GM19372 (cell line): ENCODE results near the gene ANKIB1.
"Not testable (repeated sequence)": the region's sequence is repeated elsewhere in the genome, so short reads cannot be mapped to it uniquely, and the experiment has no call there.

ENCODE experiments used
- ATAC-seq: cut with Tn5 transposase; IDR thresholded peaks from one replicate; pipeline ENCODE4 v1.9.1; 2021; ENCODE audit warnings: mild to moderate bottlenecking, low read depth, moderate library complexity; ENCODE audit not compliant: unreplicated experiment

ANKIB1 gene

GRCh38 chr7:92245487-92246359 lies at the start of gene ANKIB1, which contains the start of gene KRIT1:
Gene ANKIB1 (plus strand): TSS chr7:92245974. CDS start chr7:92294979, 49,005 bp downstream.
Gene KRIT1 (minus strand): TSS chr7:92245914. CDS start chr7:92242135, 3,779 bp downstream.
- peak; percentile 75 for ATAC-seq

- no peak for ATAC-seq
Observed at GRCh38 chr7:92200791-92201190, 45.0 kb upstream of the ANKIB1 start.

GRCh38 chr7:92205987-92206386 lies 39.8 kb upstream of the ANKIB1 start:
- ATAC-seq = no peak

GRCh38 chr7:92206672-92207071 lies 39.1 kb upstream of the ANKIB1 start:
- ATAC-seq = no peak

- no peak for ATAC-seq
Observed at GRCh38 chr7:92221766-92222165, 24.0 kb upstream of the ANKIB1 start.

GRCh38 chr7:92226981-92227380 lies 18.8 kb upstream of the ANKIB1 start:
- ATAC-seq = no peak

GRCh38 chr7:92228100-92228499 lies 17.7 kb upstream of the ANKIB1 start:
- no peak for ATAC-seq

GRCh38 chr7:92228742-92229141 lies 17.0 kb upstream of the ANKIB1 start:
- no peak for ATAC-seq

GRCh38 chr7:92230547-92230946 lies 15.2 kb upstream of the ANKIB1 start:
- no peak for ATAC-seq

GRCh38 chr7:92242972-92243371 lies 2.8 kb upstream of the ANKIB1 start:
- ATAC-seq = no peak

GRCh38 chr7:92244808-92245486 lies 827 bp upstream of the ANKIB1 start:
- ATAC-seq = peak; percentile 4

GRCh38 chr7:92246360-92247101 lies 757 bp downstream of the ANKIB1 start:
- peak; percentile 19 for ATAC-seq

- no peak for ATAC-seq
Observed at GRCh38 chr7:92250603-92251002, 4.8 kb downstream of the ANKIB1 start.

- no peak for ATAC-seq
Observed at GRCh38 chr7:92251181-92251580, 5.4 kb downstream of the ANKIB1 start.

GRCh38 chr7:92253251-92253650 lies 7.5 kb downstream of the ANKIB1 start:
- no peak for ATAC-seq

GRCh38 chr7:92254800-92255199 lies 9.0 kb downstream of the ANKIB1 start:
- not testable (repeated sequence) for ATAC-seq

- no peak for ATAC-seq
Observed at GRCh38 chr7:92255308-92255707, 9.5 kb downstream of the ANKIB1 start.

- no peak for ATAC-seq
Observed at GRCh38 chr7:92259062-92259461, 13.3 kb downstream of the ANKIB1 start.

- no peak for ATAC-seq
Observed at GRCh38 chr7:92259610-92260247, 14.0 kb downstream of the ANKIB1 start.

- ATAC-seq = no peak
Observed at GRCh38 chr7:92260248-92260781, 14.5 kb downstream of the ANKIB1 start.
